Femur (tissue), 1 donor: ENCODE measurements around the gene HBA2.
"Not testable (repeated sequence)": the region's sequence is repeated elsewhere in the genome, so short reads cannot be mapped to it uniquely, and the experiment has no call there.

ENCODE experiments used
- DNase-seq: peaks from one replicate; pipeline ENCODE4 v3.0.0-alpha.2; 2017

Gene HBA2

DNA sequence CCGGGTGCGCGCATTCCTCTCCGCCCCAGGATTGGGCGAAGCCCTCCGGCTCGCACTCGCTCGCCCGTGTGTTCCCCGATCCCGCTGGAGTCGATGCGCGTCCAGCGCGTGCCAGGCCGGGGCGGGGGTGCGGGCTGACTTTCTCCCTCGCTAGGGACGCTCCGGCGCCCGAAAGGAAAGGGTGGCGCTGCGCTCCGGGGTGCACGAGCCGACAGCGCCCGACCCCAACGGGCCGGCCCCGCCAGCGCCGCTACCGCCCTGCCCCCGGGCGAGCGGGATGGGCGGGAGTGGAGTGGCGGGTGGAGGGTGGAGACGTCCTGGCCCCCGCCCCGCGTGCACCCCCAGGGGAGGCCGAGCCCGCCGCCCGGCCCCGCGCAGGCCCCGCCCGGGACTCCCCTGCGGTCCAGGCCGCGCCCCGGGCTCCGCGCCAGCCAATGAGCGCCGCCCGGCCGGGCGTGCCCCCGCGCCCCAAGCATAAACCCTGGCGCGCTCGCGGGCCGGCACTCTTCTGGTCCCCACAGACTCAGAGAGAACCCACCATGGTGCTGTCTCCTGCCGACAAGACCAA, at the start of gene HBA2:
TSS of gene HBA2 (plus strand) at position 503 of the 568 bp plus-strand sequence. CDS start at position 540, 37 bp downstream.
- DNase-seq = not testable (repeated sequence)

DNA sequence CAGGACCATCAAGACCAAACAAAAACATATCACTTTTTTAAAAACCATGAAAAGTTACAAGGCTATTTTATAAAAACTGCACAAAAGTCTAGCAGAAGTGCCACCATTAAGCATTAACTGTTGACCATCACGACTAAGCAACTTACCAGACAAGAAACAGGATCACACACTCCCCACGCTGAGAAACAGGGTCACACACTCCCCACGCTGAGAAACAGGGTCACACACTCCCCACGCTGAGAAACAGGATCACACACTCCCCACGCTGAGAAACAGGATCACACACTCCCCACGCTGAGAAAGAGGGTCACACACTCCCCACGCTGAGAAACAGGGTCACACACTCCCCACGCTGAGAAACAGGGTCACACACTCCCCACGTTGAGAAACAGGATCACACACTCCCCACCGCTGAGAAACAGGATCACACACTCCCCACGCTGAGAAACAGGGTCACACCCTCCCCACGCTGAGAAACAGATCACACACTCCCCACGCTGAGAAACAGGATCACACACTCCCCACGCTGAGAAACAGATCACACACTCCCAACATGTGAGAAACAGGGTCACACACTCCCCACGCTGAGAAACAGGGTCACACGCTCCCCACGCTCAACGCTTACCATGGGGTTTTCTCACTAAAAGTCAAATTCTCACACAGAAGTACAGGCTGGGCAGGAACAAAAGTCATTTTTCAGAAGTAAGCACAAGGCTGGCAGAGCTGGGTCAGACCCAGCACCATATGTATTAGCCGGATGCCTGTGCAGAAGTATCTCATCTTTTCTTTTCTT, 48.9 kb upstream of the HBA2 start:
- DNase-seq = not testable (repeated sequence)

DNA sequence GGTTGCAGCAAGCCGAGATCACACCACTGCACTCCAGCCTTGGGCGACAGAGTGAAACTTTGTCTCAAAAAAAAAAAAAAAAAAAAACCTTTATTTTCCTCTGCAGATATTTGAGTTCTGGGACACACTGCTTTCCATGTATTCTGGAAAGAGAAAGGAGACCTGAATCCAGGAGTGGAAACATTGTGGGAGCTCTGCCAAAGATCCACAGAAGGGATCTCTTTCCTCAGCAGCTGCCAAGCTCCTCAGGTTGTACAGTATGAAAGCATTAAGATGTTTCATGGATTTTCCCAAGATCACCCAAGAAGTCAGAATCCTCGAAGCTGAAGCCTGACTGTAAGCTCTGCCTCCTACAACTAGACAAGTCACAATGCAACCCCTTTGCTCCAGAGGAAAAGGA, 47.7 kb upstream of the HBA2 start:
- DNase-seq = no peak

DNA sequence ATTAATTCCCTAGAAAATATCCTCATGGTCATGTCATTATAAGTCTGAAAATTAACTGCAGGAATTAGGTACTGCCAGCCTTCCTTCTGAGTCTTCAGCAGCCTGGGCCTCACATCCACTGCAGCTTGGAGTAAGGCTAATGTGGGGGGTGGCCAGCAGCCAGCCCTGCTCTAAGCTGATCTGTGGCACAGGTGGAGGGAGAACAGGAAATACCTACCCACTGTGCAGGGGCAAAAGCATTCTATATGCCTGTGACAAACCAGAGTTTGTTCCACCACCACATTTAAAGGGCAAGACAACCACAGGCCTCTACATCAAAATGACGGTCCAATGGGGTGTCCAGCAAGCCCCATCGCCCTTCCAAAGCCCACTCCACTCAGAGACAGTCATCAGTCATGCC, 43.6 kb upstream of the HBA2 start:
- DNase-seq = no peak

DNA sequence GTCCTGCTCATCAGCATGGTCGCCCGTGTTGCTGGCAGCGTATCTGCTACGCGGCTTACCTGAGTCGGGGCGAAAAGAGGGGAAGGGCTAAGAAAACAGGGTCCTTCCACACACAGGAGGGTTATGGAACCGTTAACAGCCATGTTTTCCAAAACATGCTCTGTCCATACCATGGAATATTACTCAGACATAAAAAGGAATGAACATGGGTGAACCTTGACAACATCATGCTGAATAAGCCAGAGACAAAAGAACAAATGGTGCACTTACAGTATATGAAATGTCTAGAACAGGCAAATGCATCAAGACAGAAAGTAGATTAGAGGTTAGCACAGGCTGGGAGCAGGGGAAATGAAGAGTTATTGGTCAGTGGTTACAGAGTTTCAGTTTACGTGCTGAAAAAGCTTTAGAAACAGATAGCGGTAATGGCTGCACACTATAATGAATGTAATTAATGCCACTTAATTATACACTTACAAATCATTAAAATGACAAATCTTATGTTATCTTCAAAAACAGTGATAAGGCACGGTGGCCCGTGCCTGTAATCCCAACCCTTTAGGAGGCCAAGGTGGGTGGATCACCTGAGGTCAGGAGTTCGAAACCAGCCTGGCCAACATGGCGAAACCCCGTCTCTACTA, 42.0 kb upstream of the HBA2 start:
- DNase-seq = no peak

DNA sequence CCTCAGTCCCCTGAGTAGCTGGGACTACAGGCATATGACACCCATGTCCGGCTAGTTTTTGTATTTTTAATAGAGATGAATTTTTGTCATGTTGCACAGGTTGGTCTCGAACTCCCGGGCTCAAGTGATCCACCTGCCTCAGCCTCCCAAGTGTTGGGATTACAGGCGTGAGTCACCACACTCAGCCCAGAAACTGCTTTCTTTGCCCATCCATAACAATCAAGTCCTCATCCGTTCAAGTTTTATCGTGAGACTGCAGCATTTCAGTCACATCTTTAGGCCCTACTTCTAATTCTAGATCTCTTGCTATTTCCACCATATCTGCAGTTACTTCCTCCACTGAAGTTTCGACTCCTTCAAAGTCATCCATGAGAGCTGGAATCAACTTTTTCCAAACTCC, 40.6 kb upstream of the HBA2 start:
- DNase-seq = no peak

DNA sequence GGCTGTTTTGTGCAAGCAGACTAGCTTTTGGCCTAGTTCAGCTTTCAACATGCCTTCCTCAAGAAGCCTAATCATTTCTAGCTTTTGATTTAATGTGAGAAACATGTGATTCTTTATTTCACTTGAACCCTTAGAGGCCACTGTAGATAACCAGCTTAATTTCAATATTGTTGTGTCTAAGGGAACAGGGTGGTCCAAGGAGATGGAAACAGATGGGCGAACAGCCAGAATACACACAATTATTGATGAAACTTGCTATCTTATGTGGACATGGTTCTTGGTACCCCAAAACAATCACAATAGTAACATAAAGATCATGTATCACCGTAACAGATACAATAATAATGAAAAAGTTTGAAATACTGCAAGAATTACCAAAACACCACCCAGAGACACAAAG, 39.0 kb upstream of the HBA2 start:
- DNase-seq = no peak

DNA sequence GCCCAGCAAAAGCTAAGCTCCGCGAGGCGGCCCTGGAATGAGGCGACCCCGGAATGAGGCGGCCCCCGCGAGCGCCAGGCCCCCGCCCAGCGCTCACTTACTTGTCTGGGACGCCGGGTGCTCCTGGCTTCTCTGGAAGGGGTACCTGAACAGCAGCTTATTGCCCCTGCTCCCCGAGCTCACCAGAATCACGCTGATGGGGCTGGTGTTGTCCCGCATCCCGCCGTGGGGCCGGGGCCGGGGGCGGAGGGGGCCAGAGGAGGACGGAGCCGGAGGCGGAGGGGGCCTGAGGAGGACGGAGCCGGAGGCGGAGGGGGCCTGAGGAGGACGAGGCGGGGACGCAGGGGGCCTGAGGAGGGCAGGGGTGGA, 34.6 kb upstream of the HBA2 start:
- DNase-seq = peak; percentile 45

DNA sequence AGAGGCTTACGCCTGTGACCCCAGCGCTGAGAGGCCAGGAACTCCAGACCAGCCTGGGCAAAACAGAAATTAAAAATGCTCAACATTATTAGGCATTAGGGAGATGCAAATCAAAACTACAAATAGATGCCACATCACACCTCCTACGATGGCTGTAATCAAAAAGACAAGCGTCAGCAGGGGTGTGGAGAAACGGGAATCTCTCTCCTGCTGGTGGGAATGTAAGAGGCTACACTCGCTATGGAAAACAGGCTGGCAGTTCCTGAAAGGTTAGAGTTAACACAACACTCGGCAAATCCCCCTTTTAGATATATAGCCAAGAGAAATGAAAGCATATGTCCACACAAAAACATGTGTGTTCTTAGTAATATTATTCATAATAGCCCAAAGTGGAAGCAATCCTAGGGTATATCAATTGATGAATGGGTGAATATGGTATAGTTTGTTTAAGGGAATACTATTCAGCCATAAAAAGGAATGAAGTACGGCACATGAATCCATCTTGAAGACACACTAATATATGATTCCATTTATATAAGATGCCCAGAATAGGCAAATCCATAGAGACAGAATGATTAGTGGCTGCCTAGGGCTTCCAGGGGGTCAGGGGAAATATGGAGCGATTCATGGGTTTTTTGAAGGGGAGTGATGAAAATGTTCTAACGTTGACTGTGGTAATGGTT, 32.4 kb upstream of the HBA2 start:
- DNase-seq = no peak

DNA sequence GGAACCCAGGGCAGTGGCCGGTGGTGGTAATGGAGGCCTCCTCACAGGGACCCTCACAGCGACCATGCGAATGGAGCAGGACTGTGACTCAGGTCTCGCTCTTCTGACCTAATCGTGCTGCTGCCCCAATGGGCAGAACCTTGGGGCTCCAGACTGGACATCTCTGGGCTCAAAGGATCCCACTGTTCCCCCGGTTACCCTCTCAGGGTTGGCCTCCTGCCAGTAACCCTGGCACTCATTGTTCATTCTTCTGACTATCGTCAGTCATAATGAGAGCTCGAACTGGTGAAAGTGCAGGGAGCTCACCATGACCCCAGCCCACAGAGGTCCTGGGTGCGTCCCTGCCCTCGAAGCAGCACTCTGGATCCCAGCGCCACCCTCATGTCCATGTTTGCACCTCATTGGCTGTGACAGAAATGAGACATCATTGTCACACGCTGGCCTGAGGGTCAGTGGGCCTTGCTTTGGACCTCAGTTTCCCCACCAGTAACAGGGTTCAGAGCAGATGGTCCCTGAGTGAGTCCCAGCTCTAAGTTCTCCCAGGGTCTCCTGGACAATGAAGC, 30.2 kb upstream of the HBA2 start:
- no peak for DNase-seq

DNA sequence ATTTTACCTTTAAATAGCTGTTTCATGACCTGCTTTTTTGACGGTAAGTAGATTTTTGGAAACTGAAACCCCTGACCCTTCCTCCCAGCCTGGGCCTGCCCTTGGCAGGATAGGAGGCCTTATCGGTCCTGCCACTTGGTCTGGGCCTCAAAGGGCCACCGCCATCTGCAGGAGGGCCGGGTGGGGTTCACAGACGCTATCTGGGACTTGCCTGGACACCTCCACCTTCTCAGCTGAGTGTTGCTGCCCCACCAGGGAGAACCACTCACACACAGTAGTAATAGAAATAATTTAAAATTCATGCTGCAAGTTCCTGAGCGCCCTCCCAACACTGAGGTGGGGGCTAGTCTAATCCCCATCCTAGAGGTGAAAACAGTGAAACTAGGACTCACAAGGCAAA, 29.6 kb upstream of the HBA2 start:
- no peak for DNase-seq

DNA sequence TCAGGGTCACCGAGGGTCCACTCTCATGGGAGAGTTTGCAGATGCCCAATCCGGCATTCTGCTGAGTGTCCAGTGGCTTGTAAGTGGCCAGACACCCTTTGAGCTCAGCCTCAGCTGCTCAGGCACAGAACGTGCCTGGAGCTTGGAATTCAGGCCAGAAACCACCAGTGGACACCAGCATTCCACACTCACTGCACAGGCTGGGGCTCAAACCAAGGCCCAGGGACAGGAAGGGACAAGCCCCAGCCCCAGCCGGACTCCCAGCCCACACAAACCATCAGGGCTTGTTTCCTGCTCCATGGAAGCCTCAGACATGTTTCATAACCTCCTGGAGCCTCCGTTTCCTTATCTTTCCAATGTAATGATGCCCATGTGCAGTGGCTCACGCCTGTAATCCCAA, 29.2 kb upstream of the HBA2 start:
- no peak for DNase-seq

DNA sequence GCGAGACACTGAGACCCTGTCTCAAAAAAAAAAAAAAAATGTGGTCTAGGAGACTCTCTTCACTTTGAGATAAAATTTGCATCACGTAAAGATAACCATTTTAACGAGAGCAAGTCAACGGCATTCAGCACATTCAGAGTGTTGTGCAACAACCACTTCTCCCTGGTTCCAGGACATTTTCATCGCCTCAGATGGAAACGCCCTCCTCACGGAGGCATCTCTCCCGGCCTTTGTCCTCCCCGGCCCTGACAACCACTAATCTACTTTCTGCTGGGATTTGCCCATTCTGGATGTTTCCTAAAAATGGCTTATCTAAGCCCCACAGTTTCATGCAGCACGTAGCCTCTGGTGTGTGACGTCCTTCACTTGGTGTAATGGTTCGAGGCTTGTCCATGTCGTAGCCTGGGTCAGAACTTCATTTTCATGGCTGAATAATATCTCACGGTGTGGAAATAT, 27.9 kb upstream of the HBA2 start:
- DNase-seq = no peak

DNA sequence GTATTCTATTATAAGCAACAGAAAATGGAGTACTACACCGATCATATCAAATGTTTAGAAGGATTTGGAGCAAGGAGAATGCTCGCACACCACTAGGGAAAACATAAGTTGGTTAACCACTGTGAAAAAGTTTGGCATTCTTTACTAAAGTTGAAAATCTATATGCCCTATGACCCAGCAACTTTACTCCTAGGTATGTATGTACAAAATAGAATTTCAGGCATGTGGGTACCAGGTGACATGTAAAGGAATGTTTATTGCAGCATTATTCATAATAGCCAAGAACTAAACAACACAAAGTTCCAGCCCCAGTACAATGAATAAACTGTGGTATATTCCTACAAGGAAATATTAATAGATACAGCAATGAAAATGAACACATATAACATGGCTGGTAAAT, 26.0 kb upstream of the HBA2 start:
- no peak for DNase-seq

DNA sequence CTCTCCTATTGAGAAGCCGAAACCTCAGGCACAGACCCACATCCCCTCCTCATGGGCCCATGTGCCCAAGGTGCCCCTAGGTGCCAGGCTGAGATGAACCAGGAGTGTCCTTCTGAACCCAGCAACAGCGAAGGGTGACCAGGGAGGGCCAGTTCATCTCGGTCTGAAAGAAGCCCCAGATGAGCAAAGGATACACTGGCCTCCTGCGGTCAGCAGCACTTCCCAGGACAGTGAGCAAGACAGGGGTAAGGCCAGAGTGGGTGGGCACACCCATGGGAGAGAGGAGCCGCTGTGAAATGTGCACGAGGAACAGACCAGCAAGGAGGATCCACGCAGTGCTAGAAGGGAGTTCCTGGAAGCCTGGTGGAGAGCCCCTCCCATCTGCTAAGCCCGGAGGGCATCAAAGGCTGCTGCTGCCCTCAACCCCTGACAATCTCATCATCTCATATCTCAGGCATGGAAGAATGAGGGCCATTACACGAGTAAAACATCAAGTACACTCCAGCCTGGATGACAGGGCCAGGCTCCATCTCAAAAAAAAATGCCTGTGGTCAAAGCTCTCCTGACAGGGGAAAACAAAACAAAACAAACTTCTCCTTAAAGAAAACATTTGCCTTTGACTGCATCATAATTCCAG, 23.5 kb upstream of the HBA2 start:
- no peak for DNase-seq

DNA sequence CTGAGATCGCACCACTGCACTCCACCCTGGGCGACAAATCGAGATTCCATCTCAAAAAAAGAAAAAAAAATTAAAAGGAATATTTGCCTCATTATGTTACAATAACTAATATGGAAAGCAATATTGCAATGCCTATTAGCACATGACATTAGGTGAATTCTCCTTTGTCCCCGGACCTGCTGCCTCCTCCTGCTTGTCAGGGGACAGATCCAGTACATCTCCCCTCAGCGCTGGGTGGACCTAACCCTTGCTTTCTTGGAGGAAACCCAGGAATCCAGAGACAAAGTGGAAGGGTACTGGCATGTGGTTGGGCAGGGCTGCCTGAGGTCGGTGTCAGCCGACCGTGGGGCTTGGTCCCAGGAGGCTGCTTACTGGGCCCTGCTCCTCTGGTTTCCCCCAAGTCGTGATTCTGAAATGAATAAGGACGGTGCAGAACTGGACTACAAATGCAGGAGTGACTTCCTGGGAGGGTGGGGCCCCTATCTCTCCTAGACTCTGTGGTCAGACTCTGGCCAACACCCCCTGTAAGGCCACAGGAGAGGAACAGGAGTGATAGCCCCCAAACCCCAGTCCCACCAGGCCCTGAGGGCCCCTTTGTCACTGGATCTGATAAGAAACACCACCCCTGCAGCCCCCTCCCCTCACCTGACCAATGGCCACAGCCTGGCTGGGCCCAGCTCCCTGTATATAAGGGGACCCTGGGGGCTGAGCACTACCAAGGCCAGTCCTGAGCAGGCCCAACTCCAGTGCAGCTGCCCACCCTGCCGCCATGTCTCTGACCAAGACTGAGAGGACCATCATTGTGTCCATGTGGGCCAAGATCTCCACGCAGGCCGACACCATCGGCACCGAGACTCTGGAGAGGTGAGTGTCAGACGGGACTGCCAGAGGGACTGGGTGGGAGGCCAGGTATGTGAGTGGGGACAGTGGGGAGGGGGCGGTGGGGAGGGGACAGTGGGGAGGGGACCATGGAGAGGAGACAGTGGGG, 20.2 kb upstream of the HBA2 start, which contains the start of gene HBZ:
TSS of gene HBZ (plus strand) at position 504 of the 988 bp plus-strand sequence. CDS start at position 770, 266 bp downstream.
- DNase-seq = no peak

DNA sequence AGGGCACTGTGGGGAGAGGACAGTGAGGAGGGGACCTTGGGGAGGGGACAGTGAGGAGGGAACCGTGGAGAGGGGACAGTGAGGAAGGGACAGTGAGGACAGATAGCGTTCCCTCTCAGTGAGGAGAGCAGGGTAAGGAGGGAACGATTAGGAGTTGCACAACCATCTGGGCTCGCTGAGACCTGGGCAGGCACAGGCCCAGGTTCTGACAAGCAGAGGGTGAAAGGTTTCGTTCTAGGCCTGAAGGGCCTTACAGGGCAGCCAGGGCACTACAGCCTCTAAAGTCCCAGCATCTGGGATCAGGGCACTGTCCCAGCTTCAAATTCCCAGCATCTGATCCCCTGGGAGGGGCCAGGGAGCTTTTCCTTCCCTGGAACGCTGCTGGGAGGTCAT, 19.6 kb upstream of the HBA2 start:
- not testable (repeated sequence) for DNase-seq

DNA sequence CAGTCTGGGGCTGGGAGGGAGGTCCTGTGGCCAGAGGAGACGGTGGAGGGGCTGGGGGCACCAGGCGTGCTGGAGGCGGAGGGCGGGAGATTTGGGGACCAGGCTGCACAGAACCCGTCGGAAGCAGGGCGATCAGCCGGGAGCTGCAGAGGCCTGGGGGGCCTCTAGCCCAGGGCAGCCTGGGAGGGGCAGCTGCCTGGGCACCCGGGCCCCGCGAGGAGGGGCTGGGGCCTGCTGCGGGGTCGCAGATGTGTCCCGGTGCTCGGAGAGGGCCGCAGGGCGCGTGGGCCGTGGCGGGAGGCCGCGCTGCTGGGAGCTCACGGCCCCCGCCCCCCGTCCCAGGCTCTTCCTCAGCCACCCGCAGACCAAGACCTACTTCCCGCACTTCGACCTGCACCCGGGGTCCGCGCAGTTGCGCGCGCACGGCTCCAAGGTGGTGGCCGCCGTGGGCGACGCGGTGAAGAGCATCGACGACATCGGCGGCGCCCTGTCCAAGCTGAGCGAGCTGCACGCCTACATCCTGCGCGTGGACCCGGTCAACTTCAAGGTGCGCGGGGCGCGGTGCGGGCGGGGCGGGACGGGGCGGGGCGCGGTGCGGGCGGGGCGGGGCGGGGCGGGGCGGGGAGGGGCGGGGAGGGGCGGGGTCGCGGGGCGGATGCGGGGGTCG, 19.0 kb upstream of the HBA2 start:
- DNase-seq = not testable (repeated sequence)

DNA sequence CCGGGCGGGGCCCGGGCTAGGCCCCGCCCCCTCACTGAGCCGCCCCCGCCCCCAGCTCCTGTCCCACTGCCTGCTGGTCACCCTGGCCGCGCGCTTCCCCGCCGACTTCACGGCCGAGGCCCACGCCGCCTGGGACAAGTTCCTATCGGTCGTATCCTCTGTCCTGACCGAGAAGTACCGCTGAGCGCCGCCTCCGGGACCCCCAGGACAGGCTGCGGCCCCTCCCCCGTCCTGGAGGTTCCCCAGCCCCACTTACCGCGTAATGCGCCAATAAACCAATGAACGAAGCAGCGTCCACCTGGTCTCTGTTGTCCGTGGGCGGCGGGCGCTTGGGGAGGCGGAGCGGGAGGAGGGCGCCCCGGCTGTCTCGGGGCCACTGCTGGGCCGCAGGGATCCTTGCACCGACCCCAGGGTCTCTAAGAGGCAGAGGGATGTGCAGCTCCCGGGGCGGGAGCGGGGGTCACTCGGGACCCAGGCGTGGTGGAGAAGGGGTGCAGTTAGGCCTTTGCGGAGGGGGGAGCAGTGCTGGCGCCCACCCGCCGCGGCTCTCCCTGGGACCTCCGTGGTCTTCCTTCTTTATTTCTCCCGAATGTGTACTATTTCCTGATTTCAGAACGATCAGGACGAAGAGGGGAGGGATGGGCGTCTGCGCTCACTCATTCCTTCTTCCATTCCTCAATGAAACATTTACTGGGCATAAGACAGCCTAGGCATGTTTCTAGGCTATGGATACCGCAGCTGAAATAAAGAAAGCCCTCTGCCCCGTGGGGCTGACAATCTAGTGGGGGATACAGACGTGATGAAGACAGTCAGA, 18.3 kb upstream of the HBA2 start:
- DNase-seq = peak; percentile 57

DNA sequence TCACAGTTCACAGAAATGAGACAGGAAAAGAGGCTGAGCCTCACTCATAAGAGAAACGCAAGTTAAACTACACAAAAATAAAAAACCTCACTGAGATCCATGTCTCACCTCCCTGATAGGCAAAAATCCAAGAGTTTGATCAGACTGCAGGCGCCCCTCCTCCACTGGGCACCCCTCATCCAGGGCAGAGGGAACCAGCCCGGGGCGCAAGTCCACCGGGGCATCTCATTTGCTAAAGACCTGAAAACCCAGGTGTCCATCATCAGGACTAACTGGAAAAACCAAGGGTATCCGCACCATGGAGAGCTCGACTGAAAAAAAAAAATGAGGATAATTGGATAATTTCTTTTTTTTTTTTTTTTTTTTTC, 17.7 kb upstream of the HBA2 start:
- DNase-seq = no peak
